Vagina (tissue), 2 donors: Measurements from ENCODE around the gene CD69.

Source experiments
- CTCF ChIP-seq, 3 experiments: fragments of 450-650 bp in 2 of 3; fragments of 200-600 bp in 1 of 3; sonication (generic) in 1 of 3; IDR thresholded peaks; one replicate each; pipeline ENCODE4 v1.5.1; 2017 to 2019; ENCODE audit warnings: antibody characterized with exemption in 3 of 3, mild to moderate bottlenecking in 2 of 3, moderate library complexity in 2 of 3
- POLR2A ChIP-seq, 2 donors: fragments of 450-650 bp; IDR thresholded peaks; one replicate each; pipeline ENCODE4 v1.6.1; 2017; ENCODE audit warnings: antibody characterized with exemption in 2 of 2, mild to moderate bottlenecking in 2 of 2, moderate library complexity in 2 of 2
- POLR2AphosphoS5 ChIP-seq, 2 donors: sonication (generic); formaldehyde crosslinking; IDR thresholded peaks; one replicate each; pipeline ENCODE4 v1.9.0; 2017; ENCODE audit warnings: antibody characterized with exemption in 2 of 2, mild to moderate bottlenecking in 2 of 2, low read depth in 1 of 2; ENCODE audit not compliant: insufficient read depth in 1 of 2

GRCh38 chr12:9796346-9796745 lies 35.6 kb upstream of the CD69 start:
- no peak for TF ChIP-seq CTCF (IDR thresholded peaks at IDR 0.05)
- no peak for TF ChIP-seq POLR2A (IDR thresholded peaks at IDR 0.05)
- TF ChIP-seq POLR2AphosphoS5 (IDR thresholded peaks at IDR 0.05; ENCODE audit: insufficient read depth in 1 of 2, low read depth in 1 of 2): no peak
